CD4-positive, alpha-beta T cell treated with Interferon gamma for 1 hour (primary cell): Measurements from ENCODE around the gene LCN9.

ENCODE experiments used
- DNase-seq: peaks from one replicate; pipeline ENCODE4 v3.0.0-alpha.2; 2020

The LCN9 gene

DNA sequence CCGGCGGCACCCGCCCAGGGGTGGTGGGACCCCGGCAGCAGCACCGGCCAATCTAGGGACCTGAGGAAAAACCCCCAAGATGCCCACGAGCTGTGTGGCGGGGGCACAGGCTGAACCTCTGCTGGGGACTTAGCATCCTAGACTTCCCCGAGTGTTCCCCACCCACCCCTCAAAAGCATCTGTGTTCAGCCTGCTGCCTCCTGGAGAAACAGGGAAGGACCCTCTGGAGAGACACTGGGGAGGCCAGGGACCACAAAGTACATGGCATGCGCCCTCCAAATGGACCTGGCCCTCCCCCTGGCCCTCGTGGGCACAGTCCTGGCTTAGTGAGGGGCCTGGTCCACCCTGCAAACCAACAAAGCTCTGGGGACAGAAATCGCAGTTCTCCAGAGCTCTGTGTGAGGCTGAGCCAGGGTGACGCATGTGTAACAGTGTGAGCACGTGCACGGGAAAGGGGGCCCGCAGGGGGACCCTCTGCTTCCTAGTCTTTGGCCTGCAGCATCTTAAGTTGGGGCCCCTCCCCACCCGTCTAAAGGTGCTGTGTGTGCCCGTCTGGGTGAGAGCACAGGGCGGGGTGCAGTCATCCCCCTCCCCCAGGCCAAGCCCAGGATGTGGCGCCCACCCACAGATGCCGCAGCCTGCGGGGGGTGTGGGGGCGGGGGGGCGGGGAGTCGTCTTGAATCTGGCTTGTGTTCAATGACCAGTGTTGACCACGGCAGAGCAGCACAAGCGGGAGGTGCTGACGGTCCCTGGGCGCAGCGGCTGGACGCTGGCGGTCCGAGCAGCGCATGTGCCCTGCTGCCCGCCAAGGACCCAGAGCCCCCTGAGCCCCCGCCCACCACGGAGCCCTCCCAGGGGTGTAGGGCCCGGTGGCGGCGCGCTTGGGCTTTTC is 38.2 kb downstream of the LCN9 start:
- DNase-seq = no peak

DNA sequence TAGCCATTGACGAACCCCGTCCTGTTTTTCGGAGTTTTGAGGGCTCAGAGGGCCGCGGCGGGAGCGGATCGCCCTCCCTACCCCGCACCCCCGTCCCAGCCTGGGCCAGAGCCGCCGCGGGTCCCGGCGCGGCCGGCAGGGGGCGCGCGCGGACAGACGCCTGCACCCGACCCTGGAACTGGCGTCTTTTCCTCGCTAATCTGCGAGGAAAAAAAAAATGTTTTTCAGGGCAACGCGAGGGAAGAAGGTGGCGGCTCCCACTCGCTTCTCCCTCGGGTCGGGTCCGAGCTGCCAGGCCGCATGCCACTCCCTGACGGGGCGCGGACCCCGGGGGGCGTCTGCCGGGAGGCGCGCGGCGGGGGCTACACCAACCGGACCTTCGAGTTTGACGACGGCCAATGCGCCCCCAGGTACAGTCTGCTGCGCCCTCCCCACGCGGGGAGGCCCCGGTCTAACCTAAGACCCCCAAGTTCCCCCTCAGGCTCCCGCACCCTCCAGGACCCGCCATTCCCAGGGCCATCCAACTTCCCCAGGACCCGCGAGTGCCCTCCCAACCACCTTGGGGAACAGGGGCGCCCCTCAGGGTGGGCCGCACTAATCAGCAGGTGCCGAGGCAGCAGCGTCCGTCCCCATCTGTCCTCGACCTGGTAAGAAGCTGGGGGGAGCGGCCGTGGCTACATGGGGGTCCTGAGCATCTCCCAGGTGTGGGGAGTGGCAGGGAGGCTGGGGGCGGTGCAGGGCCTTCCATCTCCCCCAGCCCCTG is 39.0 kb downstream of the LCN9 start, which contains the start of gene KCNT1:
Gene KCNT1 (plus strand): TSS at position 227 of the 763 bp plus-strand sequence. CDS start 74 bp downstream, at position 301.
- no peak for DNase-seq

- DNase-seq = no peak
Observed at GRCh38 chr9:135703726-135704125, 40.6 kb downstream of the LCN9 start.

DNA sequence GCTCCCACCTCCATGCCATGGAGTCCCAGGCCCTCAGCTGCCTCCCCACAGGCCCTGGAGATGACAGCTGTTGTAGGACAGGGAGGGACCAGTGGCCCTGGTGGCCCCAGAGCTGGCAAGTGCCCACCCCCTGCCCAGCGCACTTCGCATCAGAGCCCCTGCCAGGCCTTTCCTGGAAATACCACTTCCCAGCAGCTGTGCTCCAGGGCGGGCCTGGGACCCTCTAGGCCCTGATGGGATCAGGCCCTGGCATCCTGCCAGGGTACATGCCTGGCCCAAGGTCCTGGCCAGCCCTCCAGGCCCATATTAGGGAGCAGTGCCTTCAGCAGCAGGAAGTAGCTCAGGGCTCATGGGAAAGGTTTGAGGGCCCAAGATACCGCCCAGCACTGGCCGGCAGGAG is 41.4 kb downstream of the LCN9 start:
- DNase-seq = no peak

DNA sequence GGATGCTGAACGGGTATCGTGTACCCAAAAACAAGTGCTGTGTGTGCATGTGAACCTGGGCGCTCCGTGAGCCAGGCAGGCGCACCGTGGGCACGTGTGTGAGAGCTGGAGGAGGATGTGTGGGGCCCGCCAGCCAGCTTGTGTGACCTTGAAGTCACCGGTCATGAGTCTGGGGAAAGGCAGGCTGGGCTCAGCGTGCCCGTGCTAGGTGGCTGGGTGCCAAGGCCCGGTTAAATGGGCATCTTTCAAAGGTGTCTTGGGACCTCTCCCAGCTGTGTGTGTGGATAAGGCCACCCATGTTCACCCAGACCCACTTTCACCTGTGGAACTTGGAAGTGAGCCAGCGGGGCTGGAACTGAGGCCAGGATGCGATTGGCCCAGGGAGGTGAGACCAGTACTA is 42.3 kb downstream of the LCN9 start:
- no peak for DNase-seq

DNA sequence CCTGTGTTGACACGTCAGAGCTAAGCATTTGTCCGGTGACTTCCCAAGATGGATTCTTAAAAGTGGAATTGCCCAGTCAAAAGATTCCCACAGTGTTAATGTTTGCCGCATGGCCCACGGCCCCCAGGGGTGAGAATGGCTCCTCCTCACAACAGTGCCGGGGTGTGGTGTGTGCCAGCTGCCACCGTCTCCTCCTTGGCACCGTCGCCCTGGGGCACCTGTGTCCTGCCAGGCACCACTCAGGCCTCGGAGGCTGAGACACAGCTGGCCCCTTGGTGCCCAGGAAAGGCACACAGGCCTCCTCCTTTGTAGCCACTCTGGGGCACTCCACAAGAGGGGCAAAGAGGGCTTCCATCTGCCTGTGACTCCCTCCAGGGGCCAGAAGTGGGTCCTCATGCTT is 43.2 kb downstream of the LCN9 start:
- no peak for DNase-seq

GRCh38 chr9:135707252-135708138 is 44.4 kb downstream of the LCN9 start:
- DNase-seq = no peak

DNA sequence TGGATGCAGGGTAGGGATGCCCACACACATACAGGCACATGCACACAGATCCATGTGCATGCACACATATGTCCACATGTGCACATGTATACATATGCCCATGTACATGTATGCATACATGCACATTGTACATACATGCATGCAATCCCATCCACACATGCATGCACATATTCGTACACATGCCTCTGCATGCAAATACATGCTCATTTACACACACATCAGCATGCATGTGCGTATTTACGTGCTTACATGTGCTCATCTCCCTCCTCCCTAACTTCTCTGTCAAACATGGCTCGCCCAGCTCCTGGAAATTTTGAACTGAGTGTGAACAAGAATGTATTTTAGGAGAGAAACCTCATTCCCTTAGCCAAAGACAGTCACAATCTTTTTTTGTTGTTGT is 45.1 kb downstream of the LCN9 start:
- DNase-seq = no peak

DNA sequence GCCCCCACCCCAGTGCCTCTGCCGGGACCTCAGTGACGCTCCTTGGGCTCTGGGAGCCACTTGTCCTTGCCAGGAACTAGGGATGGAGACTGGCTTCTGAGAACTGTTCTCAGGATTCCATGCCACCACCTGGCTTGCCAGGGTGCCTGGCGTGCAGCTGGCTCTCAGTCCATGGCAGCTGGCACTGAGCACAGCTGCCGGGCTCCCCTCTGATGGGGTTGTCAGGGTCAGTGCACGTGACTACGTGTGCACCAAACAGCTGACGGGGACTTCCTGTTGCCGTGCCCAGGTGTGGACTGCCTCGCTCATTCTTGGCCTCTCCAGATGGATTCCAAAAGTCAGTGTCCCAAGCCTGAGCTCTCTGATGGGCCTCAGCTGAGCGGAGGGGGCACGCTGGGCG is 48.3 kb downstream of the LCN9 start:
- DNase-seq = no peak

DNA sequence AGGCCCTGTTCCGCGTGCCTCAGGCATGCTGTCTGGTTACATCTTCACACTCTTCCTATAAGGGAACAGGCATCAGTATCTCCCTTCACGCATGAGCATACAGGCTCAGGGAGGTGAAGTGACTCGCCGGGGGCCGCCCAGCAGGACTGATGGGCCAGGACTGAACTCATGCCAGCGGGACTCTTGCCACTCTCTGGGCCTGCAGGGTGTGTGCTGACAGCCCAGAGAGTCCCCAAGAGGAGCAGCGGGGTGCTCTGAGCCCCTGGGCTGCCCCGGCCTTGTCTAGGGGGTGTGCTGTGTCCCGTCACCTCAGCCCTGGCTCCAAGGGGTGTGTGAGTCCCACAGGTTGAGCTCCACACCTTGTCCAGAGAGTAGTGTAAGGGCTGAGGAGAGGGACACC is 48.8 kb downstream of the LCN9 start:
- DNase-seq = no peak

DNA sequence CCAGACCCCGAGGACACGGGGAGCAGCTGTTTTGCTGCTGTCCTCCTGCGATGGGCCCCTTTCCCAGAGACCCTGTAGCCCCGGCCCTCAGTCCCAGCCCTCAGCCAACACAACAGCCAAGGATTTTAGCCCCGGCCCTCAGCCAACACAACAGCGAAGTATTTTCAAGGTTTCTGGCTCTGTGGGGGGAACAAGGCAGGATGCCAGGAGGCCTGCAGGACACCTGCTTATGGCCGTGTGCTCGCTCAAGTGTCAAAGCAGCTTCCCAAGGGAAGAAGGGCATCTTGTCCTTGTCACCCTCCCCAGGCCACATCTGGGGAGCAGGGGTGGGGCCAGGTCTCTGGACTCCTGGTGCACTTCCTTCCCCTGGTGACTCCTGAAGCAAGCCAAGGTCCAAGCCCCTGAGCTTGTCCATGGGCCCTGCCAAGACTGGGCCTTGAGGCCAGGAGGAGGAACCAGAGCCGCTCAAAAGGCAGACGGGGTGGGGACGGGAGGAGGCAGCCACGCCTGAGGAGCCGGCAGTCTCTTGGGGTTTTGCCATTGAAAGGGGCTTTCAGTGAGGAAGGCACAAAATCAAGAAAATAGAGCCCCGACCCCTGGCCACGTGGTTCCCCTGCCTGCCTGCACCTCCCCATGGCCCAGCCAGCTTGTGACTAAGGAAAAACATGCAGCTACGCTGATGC is 49.6 kb downstream of the LCN9 start:
- no peak for DNase-seq

DNA sequence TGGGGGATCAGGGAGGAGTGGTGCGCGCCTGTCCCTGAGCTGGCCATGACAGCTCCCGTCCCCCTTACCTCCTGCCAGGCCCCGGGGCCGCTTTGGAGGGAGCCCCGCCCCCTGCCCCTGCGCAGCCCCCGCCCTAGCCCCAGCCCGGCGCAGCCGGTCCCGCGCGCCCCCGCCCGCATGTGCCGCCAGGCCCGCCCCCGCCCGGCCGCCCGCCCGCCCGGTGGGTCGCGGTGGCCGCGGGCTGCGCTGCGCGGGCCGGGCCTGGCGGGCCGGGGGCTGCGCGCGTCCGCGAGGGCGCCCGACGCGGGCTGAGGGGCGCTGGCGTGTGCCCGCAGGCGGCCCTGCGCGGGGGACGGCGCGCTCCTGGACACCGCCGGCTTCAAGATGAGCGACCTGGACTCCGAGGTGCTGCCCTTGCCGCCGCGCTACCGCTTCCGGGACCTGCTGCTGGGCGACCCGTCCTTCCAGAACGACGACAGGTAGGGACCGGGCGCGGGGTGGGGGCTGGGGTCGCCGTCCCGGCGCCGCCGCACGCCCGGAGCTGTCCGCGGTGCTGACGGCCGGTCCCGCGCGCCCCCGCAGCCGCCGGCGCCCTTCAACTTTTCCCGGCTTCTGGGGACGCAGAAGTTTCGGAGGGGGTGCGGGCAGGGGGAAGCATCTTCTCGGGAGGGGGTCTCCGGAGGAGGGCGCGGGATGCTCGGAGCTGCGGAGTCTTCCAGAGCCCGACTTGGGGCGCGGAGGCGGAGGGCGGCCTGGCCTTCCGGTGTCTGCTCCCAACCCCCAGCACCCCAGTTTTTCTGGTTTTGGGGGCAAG is 51.3 kb downstream of the LCN9 start:
- DNase-seq = no peak

- DNase-seq = no peak
Observed at GRCh38 chr9:135715056-135715595, 52.0 kb downstream of the LCN9 start.

DNA sequence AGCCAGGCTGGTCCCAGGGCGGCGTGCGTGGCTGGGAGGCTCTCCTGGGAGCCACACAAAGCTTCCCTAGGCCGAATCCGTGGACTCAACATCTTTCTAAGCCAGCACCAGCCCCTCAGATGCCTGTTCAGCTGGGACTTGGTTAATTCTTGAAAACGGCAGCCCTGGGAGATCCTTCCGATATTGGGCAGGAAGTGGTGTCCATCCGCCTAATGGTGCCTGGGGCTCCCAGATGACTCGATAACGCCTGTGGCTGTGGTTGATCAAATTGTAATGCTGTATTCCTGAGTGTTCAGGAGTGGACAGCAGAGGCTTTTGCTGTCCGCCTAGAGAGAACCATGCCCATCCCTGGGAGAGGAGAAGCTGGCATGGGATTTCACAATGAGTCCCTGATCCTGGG is 52.9 kb downstream of the LCN9 start:
- DNase-seq = no peak
